Mucosa of rectum (tissue), 2 donors: ENCODE results near the gene FGF1.

ENCODE experiments used
- H3K27ac ChIP-seq, 2 donors: one replicate each; pipeline ENCODE4 v1.7.0; 2013; ENCODE audit warnings: inconsistent platforms in 2 of 2, low read depth in 2 of 2, low read length in 2 of 2
- H3K27me3 ChIP-seq, 2 donors: one replicate each; pipeline ENCODE4 v1.7.0; 2013; ENCODE audit warnings: low read length in 2 of 2; ENCODE audit not compliant: control insufficient read depth in 2 of 2, insufficient read depth in 2 of 2
- H3K36me3 ChIP-seq, 2 donors: one replicate each; pipeline ENCODE4 v1.7.0; 2013; ENCODE audit warnings: low read length in 2 of 2; ENCODE audit not compliant: control insufficient read depth in 2 of 2, insufficient read depth in 2 of 2
- H3K4me1 ChIP-seq, 2 donors: one replicate each; pipeline ENCODE4 v1.7.0; 2013; ENCODE audit warnings: low read length in 2 of 2, mild to moderate bottlenecking in 1 of 2; ENCODE audit not compliant: control insufficient read depth in 2 of 2, insufficient read depth in 2 of 2
- H3K4me3 ChIP-seq, 2 donors: one replicate each; pipeline ENCODE4 v1.7.0; 2013; ENCODE audit warnings: low read length in 2 of 2
- H3K9ac ChIP-seq, 2 donors: one replicate each; pipeline ENCODE4 v1.7.0; 2013; ENCODE audit warnings: low read length in 2 of 2, low read depth in 1 of 2, mild to moderate bottlenecking in 1 of 2
- H3K9me3 ChIP-seq, 2 donors: one replicate each; pipeline ENCODE4 v1.7.0; 2013; ENCODE audit warnings: low read length in 2 of 2; ENCODE audit not compliant: control insufficient read depth in 2 of 2
- donor health status: healthy.
- donor health status: Normal muscosa, but diverticular disease.

Gene FGF1

DNA sequence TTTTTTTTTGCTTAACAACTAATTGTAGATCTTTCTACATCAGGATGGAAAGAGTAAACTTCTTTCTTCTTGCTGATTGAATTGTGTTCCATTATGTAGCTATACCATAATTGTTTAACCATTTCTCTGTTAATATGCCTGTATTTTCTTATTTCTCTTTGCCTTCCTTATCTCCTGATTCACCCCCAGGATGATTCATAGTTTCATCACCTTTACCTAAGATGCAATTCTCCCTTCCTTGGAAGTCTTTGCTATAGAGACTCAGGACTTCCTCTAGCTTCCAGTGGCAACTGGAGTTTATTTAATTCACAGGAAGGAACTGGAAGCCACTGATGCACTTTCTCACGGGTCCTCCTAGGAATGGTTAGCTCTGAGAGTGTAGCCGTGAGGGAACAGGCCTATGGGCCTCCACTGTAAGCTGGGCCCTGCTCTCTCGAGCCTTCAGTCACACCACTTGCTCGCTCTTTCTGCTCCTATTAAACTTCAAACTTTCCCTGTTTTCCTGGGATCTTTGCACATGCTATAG is 83.1 kb downstream of the FGF1 start:
- H3K4me3 ChIP-seq: no peak overlapping the region
- H3K27me3 ChIP-seq: peaks cover 5 to 8% of the 10 kb centered on the region in 2 donors
- H3K4me1 ChIP-seq: no peaks in the 10 kb centered on the region
- H3K9ac ChIP-seq: no peak overlapping the region
- no peak overlapping the region for H3K27ac ChIP-seq
- H3K9me3 ChIP-seq: no peaks in the 10 kb centered on the region
- H3K36me3 ChIP-seq: no peaks in the 10 kb centered on the region

DNA sequence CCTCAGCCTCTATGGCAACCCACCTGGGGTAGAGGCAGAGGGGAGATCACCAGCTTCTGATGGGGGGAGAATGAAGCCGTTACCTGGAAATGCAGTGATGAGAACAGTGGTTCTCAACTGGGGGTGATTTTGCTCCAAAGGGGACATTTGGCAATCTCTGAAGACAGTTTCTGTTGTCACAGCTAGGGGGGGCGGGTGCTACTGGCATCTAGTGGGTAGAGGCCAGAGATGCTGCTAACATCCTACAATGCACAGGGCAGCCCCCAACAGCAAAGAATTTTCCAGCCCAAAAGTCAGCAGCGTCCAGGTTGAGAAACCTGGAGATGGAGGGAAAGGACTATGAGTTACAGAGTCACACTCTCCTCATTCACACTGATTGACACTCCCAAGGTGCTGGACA is 84.5 kb downstream of the FGF1 start:
- H3K27ac ChIP-seq: peak overlapping the region in 1 of 2 donors; percentile 32

DNA sequence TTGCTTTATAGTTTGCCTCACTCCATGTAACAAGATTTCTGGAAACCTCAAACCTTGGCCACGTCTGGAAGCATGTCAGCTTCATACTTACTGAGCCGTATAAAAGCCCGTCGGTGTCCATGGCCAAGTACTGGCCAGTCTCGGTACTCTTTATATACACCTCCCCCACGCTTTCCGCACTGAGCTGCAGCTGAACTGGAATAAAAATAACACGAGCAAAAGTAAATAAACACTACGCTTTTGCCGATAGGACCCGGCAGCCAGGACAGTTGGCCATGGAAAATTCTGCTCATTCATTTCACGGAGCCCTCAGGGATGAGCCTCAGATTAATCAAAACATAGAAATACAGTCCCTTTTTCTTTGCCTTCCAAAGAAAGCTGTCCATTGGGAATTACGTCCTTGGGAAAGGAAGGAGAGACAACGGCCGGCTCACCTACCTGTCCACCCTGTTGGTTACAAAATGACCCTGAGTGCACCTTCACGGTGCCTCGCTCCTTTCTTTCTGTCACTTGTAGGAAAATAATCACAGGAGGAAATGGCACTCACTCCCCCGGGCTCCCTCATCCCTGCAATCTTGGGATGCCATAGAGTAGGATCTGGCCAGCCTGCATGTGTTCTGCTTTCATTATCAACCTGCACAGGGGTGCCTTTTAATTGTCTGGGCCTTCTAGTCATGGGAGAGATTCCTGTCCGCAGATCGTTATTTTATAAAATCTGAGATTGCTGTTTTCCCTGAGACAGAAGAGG is 85.1 kb downstream of the FGF1 start:
- Histone ChIP-seq H3K4me1 (no peaks in the 10 kb centered on the region), H3K27me3 (peaks cover 4% of the 10 kb centered on the region in 2 donors), H3K36me3 (no peaks in the 10 kb centered on the region), H3K27ac (peak overlapping the region; percentile 32 to 40), H3K9me3 (no peaks in the 10 kb centered on the region), H3K4me3 (peak overlapping the region in 1 of 2 donors; percentile 41), H3K9ac (no peak overlapping the region)

More for the DNA sequence above, 84.5 kb downstream of the FGF1 start:
- Histone ChIP-seq H3K36me3 (no peaks in the 10 kb centered on the region), H3K4me1 (no peaks in the 10 kb centered on the region), H3K9me3 (no peaks in the 10 kb centered on the region), H3K4me3 (no peak overlapping the region), H3K27me3 (peaks cover 4% of the 10 kb centered on the region in 2 donors), H3K9ac (no peak overlapping the region)

- Histone ChIP-seq H3K27me3 (peaks cover 4% of the 10 kb centered on the region in 2 donors), H3K9me3 (no peaks in the 10 kb centered on the region), H3K27ac (peak overlapping the region in 1 of 2 donors; percentile 37), H3K9ac (no peak overlapping the region), H3K36me3 (no peaks in the 10 kb centered on the region), H3K4me3 (no peak overlapping the region), H3K4me1 (no peaks in the 10 kb centered on the region)
These were observed 85.8 kb downstream of the FGF1 start for GRCh38 chr5:142600092-142600491.

GRCh38 chr5:142598338-142598700 is 87.6 kb downstream of the FGF1 start:
- Histone ChIP-seq H3K27ac (no peak overlapping the region), H3K4me1 (no peaks in the 10 kb centered on the region), H3K9me3 (no peaks in the 10 kb centered on the region), H3K27me3 (peaks cover 4% of the 10 kb centered on the region in 2 donors), H3K36me3 (no peaks in the 10 kb centered on the region), H3K4me3 (no peak overlapping the region), H3K9ac (no peak overlapping the region)

- Histone ChIP-seq H3K27ac (no peak overlapping the region), H3K4me1 (no peaks in the 10 kb centered on the region), H3K4me3 (no peak overlapping the region), H3K27me3 (peaks cover 4% of the 10 kb centered on the region in 2 donors), H3K9me3 (no peaks in the 10 kb centered on the region), H3K36me3 (no peaks in the 10 kb centered on the region), H3K9ac (no peak overlapping the region)
These were observed 88.1 kb downstream of the FGF1 start for GRCh38 chr5:142597546-142598337.

DNA sequence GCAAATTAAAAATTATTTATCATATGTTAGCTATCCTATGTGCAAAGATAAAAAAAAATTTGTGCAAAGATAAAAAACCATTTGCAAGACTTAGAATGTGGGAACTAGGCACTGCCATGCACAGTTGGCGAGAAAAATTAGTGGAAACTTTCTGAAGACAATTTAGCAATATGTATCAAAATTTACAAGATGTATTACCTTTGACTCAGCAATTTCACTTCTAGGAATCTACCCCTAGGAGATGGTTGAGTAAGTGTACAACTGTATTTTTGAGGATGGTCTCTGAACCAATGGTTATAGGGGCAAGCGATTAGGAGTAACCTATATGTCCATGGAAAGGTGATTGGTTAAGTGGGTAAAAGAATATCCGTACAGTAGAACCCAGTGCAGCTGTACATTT is 88.9 kb downstream of the FGF1 start:
- Histone ChIP-seq H3K9me3 (no peaks in the 10 kb centered on the region), H3K4me1 (no peaks in the 10 kb centered on the region), H3K9ac (no peak overlapping the region), H3K27ac (no peak overlapping the region), H3K4me3 (no peak overlapping the region), H3K27me3 (peaks cover 4% of the 10 kb centered on the region in 2 donors), H3K36me3 (no peaks in the 10 kb centered on the region)

- Histone ChIP-seq H3K4me3 (no peak overlapping the region), H3K36me3 (no peaks in the 10 kb centered on the region), H3K27ac (no peak overlapping the region), H3K9me3 (no peaks in the 10 kb centered on the region), H3K9ac (no peak overlapping the region), H3K4me1 (no peaks in the 10 kb centered on the region), H3K27me3 (no peaks in the 10 kb centered on the region)
These were observed 93.5 kb downstream of the FGF1 start for GRCh38 chr5:142592365-142592764.

DNA sequence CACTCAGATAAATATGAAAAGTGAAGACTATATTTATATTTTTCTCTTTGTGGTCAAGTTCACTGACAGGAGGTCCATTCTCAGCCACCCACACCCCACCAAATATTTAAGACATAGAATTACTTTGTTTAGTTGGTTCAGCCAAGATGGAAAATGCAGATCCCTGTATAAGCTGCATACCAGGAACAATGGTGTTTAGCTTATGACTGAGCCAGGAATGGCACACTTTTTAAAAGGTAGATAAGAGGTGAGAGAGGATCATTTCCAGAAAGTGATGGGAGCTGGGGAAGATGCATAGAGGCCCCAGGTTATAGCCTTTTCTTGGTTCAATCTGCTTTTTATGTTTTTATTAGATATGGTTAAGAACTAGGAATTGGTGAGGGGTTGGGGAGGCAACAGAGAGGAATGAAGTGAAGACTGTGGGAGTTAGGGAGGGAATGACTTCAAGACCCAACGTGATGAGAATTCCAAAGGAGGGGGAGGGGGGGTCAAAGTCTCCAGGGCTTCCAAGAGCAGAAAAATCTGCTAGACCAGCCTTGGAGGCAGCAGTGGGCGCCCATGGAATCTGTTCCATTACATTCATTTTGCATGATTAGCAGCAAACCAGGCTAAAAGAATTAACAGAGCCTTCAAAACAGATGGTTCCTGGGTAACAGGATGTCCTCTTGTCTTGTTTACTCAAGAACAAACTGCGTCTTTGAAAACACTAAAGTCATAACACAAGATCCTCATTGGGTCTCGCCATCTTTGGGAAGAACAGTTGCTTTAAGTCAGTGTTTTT is 95.2 kb downstream of the FGF1 start:
- H3K9ac ChIP-seq: no peak overlapping the region
- H3K27me3 ChIP-seq: no peaks in the 10 kb centered on the region
- H3K4me3 ChIP-seq: no peak overlapping the region
- H3K9me3 ChIP-seq: no peaks in the 10 kb centered on the region
- H3K4me1 ChIP-seq: no peaks in the 10 kb centered on the region
- H3K27ac ChIP-seq: peak overlapping the region in 1 of 2 donors; percentile 46
- H3K36me3 ChIP-seq: no peaks in the 10 kb centered on the region
